Liver (tissue), 9 donors: ENCODE results near the gene TULP3. TPM values are rescaled to one million over a fixed set of nuclear protein-coding genes. Genes with fewer than 3 reads are reported as not detected.

Experiments used
- DNase-seq: peaks from one replicate; pipeline ENCODE4 v3.0.0-alpha.2; 2017; ENCODE audit warnings: low spot score
- H3K27ac ChIP-seq, 2 donors: one replicate each; pipeline ENCODE4 v1.7.0; 2013; ENCODE audit warnings: inconsistent platforms in 2 of 2, low read length in 2 of 2, control low read depth in 1 of 2, low read depth in 1 of 2, mild to moderate bottlenecking in 1 of 2
- H3K27me3 ChIP-seq, 4 donors: one replicate each; pipeline versions ENCODE4 v1.6.1 to v1.7.0; 2013; ENCODE audit warnings: low read length in 3 of 4, inconsistent platforms in 1 of 4, mild to moderate bottlenecking in 1 of 4, moderate library complexity in 1 of 4; ENCODE audit not compliant: control insufficient read depth in 4 of 4, insufficient read depth in 4 of 4
- H3K36me3 ChIP-seq, 4 donors: one replicate each; pipeline versions ENCODE4 v1.6.1 to v1.7.0; 2013; ENCODE audit warnings: low read length in 3 of 4, mild to moderate bottlenecking in 3 of 4, low read depth in 1 of 4, moderate library complexity in 1 of 4; ENCODE audit not compliant: control insufficient read depth in 4 of 4, insufficient read depth in 3 of 4
- H3K4me1 ChIP-seq, 4 donors: one replicate each; pipeline versions ENCODE4 v1.6.1 to v1.7.0; 2013; ENCODE audit warnings: low read length in 3 of 4, mild to moderate bottlenecking in 3 of 4, moderate library complexity in 1 of 4; ENCODE audit not compliant: control insufficient read depth in 4 of 4, insufficient read depth in 4 of 4
- H3K4me3 ChIP-seq, 3 donors: one replicate each; pipeline versions ENCODE4 v1.6.1 to v1.7.0; 2013; ENCODE audit warnings: low read length in 3 of 3, control low read depth in 1 of 3, low read depth in 1 of 3, mild to moderate bottlenecking in 1 of 3
- H3K9ac ChIP-seq, 2 donors: one replicate each; pipeline ENCODE4 v1.7.0; 2013; ENCODE audit warnings: low read length in 2 of 2, mild to moderate bottlenecking in 2 of 2, moderate library complexity in 2 of 2, control low read depth in 1 of 2, low read depth in 1 of 2
- H3K9me3 ChIP-seq, 4 donors: one replicate each; pipeline versions ENCODE4 v1.6.1 to v1.7.0; 2013; ENCODE audit warnings: low read length in 3 of 4; ENCODE audit not compliant: control insufficient read depth in 4 of 4
- EGR1 ChIP-seq, 2 donors: IDR thresholded peaks; 2 replicates each; pipeline ENCODE4 v1.6.1; 2016 to 2018; ENCODE audit warnings: antibody characterized with exemption in 2 of 2, low read depth in 2 of 2
- FOXA1 ChIP-seq: IDR thresholded peaks from 2 replicates; pipeline ENCODE4 v1.6.1; 2016; ENCODE audit warnings: antibody characterized with exemption
- FOXA2 ChIP-seq: IDR thresholded peaks from 2 replicates; pipeline ENCODE4 v1.6.1; 2016; ENCODE audit warnings: antibody characterized with exemption
- GABPA ChIP-seq, 2 donors: IDR thresholded peaks in 1 of 2; conservative IDR thresholded peaks in 1 of 2; 2 replicates each; pipeline ENCODE4 v1.6.1; 2016; ENCODE audit warnings: antibody characterized with exemption in 2 of 2, mild to moderate bottlenecking in 1 of 2, moderate library complexity in 1 of 2
- HNF4A ChIP-seq, 2 donors: conservative IDR thresholded peaks; 2 replicates each; pipeline ENCODE4 v1.6.1; 2016; ENCODE audit warnings: antibody characterized with exemption in 2 of 2, mild to moderate bottlenecking in 2 of 2
- HNF4G ChIP-seq: IDR thresholded peaks from 2 replicates; pipeline ENCODE4 v1.6.1; 2016; ENCODE audit warnings: antibody characterized with exemption
- JUND ChIP-seq, 2 donors: IDR thresholded peaks; 2 replicates each; pipeline ENCODE4 v1.6.1; 2016; ENCODE audit warnings: antibody characterized with exemption in 2 of 2
- NR2F2 ChIP-seq: IDR thresholded peaks from 2 replicates; pipeline ENCODE4 v1.6.1; 2016; ENCODE audit warnings: antibody characterized with exemption
- RAD21 ChIP-seq, 2 donors: IDR thresholded peaks; 2 replicates each; pipeline ENCODE4 v1.6.1; 2016; ENCODE audit warnings: antibody characterized with exemption in 2 of 2, mild to moderate bottlenecking in 2 of 2
- RXRA ChIP-seq, 2 donors: IDR thresholded peaks; 2 replicates each; pipeline ENCODE4 v1.6.1; 2017 to 2018; ENCODE audit warnings: antibody characterized with exemption in 2 of 2, mild to moderate bottlenecking in 1 of 2
- SP1 ChIP-seq: IDR thresholded peaks from 2 replicates; pipeline ENCODE4 v1.6.1; 2018; ENCODE audit warnings: antibody characterized with exemption, mild to moderate bottlenecking
- TAF1 ChIP-seq: conservative IDR thresholded peaks from 2 replicates; pipeline ENCODE4 v1.6.1; 2016; ENCODE audit warnings: antibody characterized with exemption, mild to moderate bottlenecking
- YY1 ChIP-seq: IDR thresholded peaks from 2 replicates; pipeline ENCODE4 v1.6.1; 2016; ENCODE audit warnings: antibody characterized with exemption, mild to moderate bottlenecking
- WGBS: extraction: QIAGEN DNeasy Blood & Tissue Kit; methylation state at CpG from one replicate; pipeline ENCODE4 v1.1.7; 2013; 5-methylcytosine and 5-hydroxymethylcytosine counted together
- polyA plus RNA-seq, 2 donors: library from polyadenylated mRNA; stranded (reverse) in 1 of 2; unstranded in 1 of 2; fragments of 200-250 nt in 1 of 2; fragments of >200 nt in 1 of 2; fragmentation: Nextera tagmentation in 1 of 2; extraction: Ambion mirVana in 1 of 2; gene quantifications; one replicate each; pipeline versions ENCODE4 v1.2.1 to v1.2.3, GENCODE V29; 2013 to 2015
- total RNA-seq, 2 donors: library from RNA; depleted of rRNA; stranded (reverse); fragments of >200 nt; gene quantifications; one replicate each; pipeline ENCODE4 v1.2.3, GENCODE V29; 2014
- TF ChIP-seq, protein P1 (sequence below): IDR thresholded peaks from 2 replicates; pipeline ENCODE4 v1.6.1; 2016; ENCODE audit warnings: antibody characterized with exemption
- TF ChIP-seq, protein P2 (sequence below): IDR thresholded peaks from 2 replicates; pipeline ENCODE4 v1.6.1; 2016; ENCODE audit warnings: antibody characterized with exemption
- TF ChIP-seq, protein P3 (sequence below): IDR thresholded peaks from 2 replicates; pipeline ENCODE4 v1.6.1; 2016; ENCODE audit warnings: antibody characterized with exemption
- TF ChIP-seq, protein P4 (sequence below): IDR thresholded peaks from 2 replicates; pipeline ENCODE4 v1.6.1; 2016; ENCODE audit warnings: antibody characterized with exemption, mild to moderate bottlenecking
- TF ChIP-seq, protein P5 (sequence below): fragments of 150-350 bp; IDR thresholded peaks from 2 replicates; pipeline ENCODE4 v1.5.1; 2017; ENCODE audit warnings: improper control_type of control experiment, low read depth, low read length; ENCODE audit not compliant: missing input control
- donor health status: healthy.
- donor health status: healthy.
- donor health status: healthy.
- donor health status: healthy.
- donor health status: healthy.

The TULP3 gene
- total and polyA plus RNA-seq, 4 donors, result 3.2 to 4.8 (median 3.7) TPM

DNA sequence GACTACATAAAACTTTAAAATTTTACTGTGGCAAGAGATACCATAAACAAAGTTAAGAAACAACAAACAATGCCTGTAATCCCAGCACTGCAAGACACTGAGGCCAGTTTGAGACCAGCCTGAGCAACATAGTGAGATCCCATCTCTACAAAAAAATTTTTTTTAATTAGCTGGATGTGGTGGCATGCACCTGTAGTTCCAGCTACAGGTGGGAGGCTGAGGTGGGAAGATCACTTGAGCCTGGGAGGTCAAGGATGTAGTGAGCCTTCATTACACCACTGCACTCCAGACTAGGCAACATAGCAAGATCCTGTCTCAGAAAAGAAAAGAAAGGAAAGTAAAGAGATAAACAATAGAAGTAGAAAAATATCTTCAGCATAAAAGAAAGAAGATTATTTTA, 30.5 kb upstream of the TULP3 start:
- no peak for DNase-seq
- TF ChIP-seq JUND (IDR thresholded peaks at IDR 0.05), result no peak
- TF ChIP-seq HNF4A (conservative IDR thresholded peaks at IDR 0.05), result no peak
- no peak for TF ChIP-seq GABPA (IDR thresholded peaks at IDR 0.05 in 1 of 2, conservative IDR thresholded peaks at IDR 0.05 in 1 of 2)
- no peak for TF ChIP-seq HNF4G
- TF ChIP-seq RAD21 (IDR thresholded peaks at IDR 0.05), result no peak
- TF ChIP-seq, protein P1, sequence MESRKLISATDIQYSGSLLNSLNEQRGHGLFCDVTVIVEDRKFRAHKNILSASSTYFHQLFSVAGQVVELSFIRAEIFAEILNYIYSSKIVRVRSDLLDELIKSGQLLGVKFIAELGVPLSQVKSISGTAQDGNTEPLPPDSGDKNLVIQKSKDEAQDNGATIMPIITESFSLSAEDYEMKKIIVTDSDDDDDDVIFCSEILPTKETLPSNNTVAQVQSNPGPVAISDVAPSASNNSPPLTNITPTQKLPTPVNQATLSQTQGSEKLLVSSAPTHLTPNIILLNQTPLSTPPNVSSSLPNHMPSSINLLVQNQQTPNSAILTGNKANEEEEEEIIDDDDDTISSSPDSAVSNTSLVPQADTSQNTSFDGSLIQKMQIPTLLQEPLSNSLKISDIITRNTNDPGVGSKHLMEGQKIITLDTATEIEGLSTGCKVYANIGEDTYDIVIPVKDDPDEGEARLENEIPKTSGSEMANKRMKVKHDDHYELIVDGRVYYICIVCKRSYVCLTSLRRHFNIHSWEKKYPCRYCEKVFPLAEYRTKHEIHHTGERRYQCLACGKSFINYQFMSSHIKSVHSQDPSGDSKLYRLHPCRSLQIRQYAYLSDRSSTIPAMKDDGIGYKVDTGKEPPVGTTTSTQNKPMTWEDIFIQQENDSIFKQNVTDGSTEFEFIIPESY, result no peak
- TF ChIP-seq SP1, result no peak
- TF ChIP-seq, protein P2, sequence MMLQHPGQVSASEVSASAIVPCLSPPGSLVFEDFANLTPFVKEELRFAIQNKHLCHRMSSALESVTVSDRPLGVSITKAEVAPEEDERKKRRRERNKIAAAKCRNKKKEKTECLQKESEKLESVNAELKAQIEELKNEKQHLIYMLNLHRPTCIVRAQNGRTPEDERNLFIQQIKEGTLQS, result no peak
- no peak for TF ChIP-seq RXRA (IDR thresholded peaks at IDR 0.05)
- TF ChIP-seq YY1, result no peak
- TF ChIP-seq, protein P3, sequence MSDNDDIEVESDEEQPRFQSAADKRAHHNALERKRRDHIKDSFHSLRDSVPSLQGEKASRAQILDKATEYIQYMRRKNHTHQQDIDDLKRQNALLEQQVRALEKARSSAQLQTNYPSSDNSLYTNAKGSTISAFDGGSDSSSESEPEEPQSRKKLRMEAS, result no peak
- TF ChIP-seq TAF1, result no peak
- TF ChIP-seq, protein P4, sequence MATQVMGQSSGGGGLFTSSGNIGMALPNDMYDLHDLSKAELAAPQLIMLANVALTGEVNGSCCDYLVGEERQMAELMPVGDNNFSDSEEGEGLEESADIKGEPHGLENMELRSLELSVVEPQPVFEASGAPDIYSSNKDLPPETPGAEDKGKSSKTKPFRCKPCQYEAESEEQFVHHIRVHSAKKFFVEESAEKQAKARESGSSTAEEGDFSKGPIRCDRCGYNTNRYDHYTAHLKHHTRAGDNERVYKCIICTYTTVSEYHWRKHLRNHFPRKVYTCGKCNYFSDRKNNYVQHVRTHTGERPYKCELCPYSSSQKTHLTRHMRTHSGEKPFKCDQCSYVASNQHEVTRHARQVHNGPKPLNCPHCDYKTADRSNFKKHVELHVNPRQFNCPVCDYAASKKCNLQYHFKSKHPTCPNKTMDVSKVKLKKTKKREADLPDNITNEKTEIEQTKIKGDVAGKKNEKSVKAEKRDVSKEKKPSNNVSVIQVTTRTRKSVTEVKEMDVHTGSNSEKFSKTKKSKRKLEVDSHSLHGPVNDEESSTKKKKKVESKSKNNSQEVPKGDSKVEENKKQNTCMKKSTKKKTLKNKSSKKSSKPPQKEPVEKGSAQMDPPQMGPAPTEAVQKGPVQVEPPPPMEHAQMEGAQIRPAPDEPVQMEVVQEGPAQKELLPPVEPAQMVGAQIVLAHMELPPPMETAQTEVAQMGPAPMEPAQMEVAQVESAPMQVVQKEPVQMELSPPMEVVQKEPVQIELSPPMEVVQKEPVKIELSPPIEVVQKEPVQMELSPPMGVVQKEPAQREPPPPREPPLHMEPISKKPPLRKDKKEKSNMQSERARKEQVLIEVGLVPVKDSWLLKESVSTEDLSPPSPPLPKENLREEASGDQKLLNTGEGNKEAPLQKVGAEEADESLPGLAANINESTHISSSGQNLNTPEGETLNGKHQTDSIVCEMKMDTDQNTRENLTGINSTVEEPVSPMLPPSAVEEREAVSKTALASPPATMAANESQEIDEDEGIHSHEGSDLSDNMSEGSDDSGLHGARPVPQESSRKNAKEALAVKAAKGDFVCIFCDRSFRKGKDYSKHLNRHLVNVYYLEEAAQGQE, result no peak
- no peak for TF ChIP-seq EGR1 (IDR thresholded peaks at IDR 0.05; ENCODE audit: low read depth in 2 of 2)
- TF ChIP-seq FOXA2, result no peak
- TF ChIP-seq, protein P5, sequence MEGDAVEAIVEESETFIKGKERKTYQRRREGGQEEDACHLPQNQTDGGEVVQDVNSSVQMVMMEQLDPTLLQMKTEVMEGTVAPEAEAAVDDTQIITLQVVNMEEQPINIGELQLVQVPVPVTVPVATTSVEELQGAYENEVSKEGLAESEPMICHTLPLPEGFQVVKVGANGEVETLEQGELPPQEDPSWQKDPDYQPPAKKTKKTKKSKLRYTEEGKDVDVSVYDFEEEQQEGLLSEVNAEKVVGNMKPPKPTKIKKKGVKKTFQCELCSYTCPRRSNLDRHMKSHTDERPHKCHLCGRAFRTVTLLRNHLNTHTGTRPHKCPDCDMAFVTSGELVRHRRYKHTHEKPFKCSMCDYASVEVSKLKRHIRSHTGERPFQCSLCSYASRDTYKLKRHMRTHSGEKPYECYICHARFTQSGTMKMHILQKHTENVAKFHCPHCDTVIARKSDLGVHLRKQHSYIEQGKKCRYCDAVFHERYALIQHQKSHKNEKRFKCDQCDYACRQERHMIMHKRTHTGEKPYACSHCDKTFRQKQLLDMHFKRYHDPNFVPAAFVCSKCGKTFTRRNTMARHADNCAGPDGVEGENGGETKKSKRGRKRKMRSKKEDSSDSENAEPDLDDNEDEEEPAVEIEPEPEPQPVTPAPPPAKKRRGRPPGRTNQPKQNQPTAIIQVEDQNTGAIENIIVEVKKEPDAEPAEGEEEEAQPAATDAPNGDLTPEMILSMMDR, result no peak
- Histone ChIP-seq H3K27me3 (no peaks in the 10 kb centered on the region), H3K36me3 (peaks cover 0 to 4% (median 2%) of the 10 kb centered on the region in 4 donors), H3K4me3 (no peak overlapping the region), H3K27ac (no peak overlapping the region), H3K4me1 (no peaks in the 10 kb centered on the region), H3K9me3 (no peaks in the 10 kb centered on the region), H3K9ac (no peak overlapping the region)

DNA sequence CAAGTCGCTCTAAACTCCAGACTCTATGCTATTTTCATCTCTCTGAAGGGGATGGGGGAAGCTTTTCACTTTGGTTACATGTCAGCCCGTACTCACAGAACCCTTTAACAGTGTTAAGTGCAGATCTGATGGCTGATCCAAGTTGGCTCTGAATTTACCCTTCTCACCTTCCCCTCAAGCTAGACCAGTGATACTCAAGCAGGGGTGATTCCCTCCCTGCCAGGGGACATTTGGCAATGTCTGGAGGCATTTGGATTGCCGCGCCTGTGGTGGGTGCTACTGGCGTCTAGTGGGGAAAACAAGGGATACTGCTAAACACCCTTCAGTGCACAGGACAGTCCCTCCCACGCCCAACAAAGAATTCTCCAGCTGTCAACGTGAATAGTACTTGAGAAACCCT, 27.8 kb upstream of the TULP3 start:
- no peak overlapping the region for H3K27ac ChIP-seq
- H3K27me3 ChIP-seq, result no peaks in the 10 kb centered on the region
- WGBS, result 97% methylated on average over 7 of the region's 7 CpGs
- no peak overlapping the region for H3K4me3 ChIP-seq
- H3K9me3 ChIP-seq, result no peaks in the 10 kb centered on the region
- H3K4me1 ChIP-seq, result no peaks in the 10 kb centered on the region
- DNase-seq, result no peak
- no peak overlapping the region for H3K9ac ChIP-seq
- H3K36me3 ChIP-seq, result peaks cover 0 to 3% (median under 1%) of the 10 kb centered on the region in 4 donors
- TF ChIP-seq NR2F2 (no peak), YY1 (no peak), JUND (IDR thresholded peaks at IDR 0.05) (no peak), SP1 (no peak), HNF4G (no peak), TAF1 (no peak), FOXA1 (no peak), RXRA (IDR thresholded peaks at IDR 0.05) (no peak), GABPA (IDR thresholded peaks at IDR 0.05 in 1 of 2, conservative IDR thresholded peaks at IDR 0.05 in 1 of 2) (no peak), HNF4A (conservative IDR thresholded peaks at IDR 0.05) (no peak)
- TF ChIP-seq, protein P3, result no peak
- TF ChIP-seq, protein P1, result no peak
- TF ChIP-seq, protein P4, result no peak
